ENCODE results near the gene CKMT1B.
"Not testable (repeated sequence)": the region's sequence is repeated elsewhere in the genome, so short reads cannot be mapped to it uniquely, and the experiment has no call there.

Gene CKMT1B

DNA sequence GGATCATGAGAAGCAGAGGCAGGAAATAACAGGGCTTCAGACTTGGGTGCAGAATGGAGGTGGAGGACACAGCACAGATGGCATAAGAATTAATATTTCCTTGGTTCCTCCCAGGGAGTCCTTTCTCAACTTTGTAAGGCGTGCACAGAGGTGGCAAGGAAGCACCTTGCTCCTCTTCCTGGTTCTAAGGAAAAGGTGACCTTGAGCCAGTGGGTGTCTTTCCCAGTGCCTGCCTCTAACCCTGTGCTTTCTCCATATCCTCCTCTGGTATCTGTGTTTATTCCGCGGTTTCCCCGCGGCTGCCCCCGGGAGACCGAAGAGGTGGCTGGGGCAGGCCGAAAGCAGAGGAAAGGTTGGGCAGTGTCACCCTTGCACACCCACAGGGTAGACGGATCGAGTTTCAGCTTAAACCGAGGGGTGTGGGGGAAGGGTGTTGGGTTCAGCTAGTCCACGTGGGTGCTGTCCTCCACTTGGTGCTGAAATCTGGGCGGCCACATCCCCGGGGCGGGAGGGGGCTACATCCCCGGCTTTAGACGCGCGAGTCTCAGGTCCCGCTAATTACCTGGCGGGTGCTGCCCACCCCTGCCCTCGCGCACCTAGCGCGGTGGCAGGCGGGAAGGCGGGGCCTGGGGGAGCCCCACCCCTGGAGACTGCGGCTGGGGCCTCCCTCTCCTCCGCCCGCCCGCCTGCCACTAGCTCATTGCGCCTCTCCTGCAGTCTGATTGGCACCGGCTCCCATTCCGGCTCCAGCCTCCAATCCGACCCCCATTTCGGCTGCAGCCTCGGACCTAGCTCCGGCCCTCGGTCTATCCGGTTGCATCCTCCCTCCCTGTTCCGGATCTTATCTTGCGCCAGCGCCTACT, at the start of gene CKMT1B:
Gene CKMT1B, plus strand, starts transcription at position 700 of the 863 bp plus-strand sequence. CDS start 192 bp downstream, outside the sequence.
- not testable (repeated sequence) for H3K9me3 ChIP-seq (ENCODE audit: control insufficient read depth, low read depth, low read length); H3K4me3 ChIP-seq (ENCODE audit: low read length); H3K27ac ChIP-seq (ENCODE audit: low read length); H3K27me3 ChIP-seq (ENCODE audit: control insufficient read depth, insufficient read depth, low read length); H3K4me1 ChIP-seq (ENCODE audit: control insufficient read depth, low read depth, low read length); H3K36me3 ChIP-seq (ENCODE audit: control insufficient read depth, low read depth, low read length); H3K9ac ChIP-seq (ENCODE audit: low read length)

DNA sequence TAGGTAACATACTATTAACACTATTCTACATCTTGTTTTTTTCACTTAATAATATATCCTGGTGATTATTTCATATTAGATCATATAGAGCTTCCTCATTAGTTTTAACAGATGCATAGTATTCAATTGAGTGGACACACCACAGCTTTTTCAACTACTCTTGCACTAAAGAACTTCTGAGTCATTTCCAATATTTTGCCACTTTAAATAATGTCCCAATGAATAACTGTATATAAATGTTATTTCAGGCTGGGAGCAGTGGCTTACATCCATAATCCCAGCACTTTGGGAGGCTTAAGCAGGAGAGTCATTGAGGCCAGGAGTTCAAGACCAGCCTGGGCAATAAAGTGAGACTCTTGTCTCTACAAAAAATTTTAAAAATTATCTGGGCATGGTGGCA, 49.6 kb upstream of the CKMT1B start:
- Histone ChIP-seq H3K4me1 (ENCODE audit: control insufficient read depth, low read depth, low read length) (no peaks in the 10 kb centered on the region), H3K9me3 (ENCODE audit: control insufficient read depth, low read depth, low read length) (no peaks in the 10 kb centered on the region), H3K9ac (ENCODE audit: low read length) (no peak overlapping the region), H3K27ac (ENCODE audit: low read length) (no peak overlapping the region), H3K27me3 (ENCODE audit: control insufficient read depth, insufficient read depth, low read length) (no peaks in the 10 kb centered on the region), H3K36me3 (ENCODE audit: control insufficient read depth, low read depth, low read length) (no peaks in the 10 kb centered on the region), H3K4me3 (ENCODE audit: low read length) (no peak overlapping the region)

DNA sequence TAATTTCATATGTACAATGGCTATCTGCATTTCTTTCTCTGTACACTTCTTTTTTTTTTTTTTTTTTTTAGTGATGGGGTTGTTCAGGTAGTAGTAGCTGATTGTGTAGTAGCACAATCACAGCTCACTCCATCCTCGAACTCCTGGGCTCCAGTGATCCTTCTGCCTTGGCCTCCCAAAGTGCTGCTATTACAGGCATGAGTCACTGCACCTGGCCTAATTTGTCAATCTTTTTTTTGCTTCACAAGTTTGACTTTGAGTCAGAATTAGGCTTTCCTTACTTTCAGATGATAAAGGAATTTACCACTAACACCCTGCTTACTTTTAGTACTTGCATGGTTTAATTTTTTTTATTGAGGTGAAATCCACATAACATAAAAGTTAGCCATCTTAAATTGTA, 48.4 kb upstream of the CKMT1B start:
- no peaks in the 10 kb centered on the region for H3K4me1 ChIP-seq (ENCODE audit: control insufficient read depth, low read depth, low read length)
- no peaks in the 10 kb centered on the region for H3K9me3 ChIP-seq (ENCODE audit: control insufficient read depth, low read depth, low read length)

DNA sequence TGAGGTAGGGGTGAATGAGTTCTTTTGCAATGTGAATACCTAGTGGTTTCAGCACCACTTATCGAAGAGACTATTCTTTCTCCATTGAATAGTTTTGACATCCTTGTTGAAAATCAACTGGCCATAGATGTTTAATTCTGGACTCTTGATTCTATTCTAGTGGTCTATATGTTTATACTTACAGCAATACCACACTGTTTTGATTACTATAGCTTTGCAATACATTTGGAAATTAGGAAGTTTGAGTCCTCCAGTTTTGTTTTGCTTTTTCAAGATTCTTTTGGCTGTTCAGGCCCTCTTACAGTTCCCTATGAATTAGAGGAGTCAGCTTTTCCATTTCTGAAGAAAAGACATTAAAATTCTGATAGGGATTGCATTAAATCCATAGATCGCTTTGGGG, 46.3 kb upstream of the CKMT1B start:
- Histone ChIP-seq H3K9ac (ENCODE audit: low read length) (no peak overlapping the region), H3K4me3 (ENCODE audit: low read length) (no peak overlapping the region), H3K27ac (ENCODE audit: low read length) (no peak overlapping the region), H3K4me1 (ENCODE audit: control insufficient read depth, low read depth, low read length) (no peaks in the 10 kb centered on the region), H3K9me3 (ENCODE audit: control insufficient read depth, low read depth, low read length) (no peaks in the 10 kb centered on the region), H3K36me3 (ENCODE audit: control insufficient read depth, low read depth, low read length) (no peaks in the 10 kb centered on the region), H3K27me3 (ENCODE audit: control insufficient read depth, insufficient read depth, low read length) (no peaks in the 10 kb centered on the region)

More for the DNA sequence above, 48.4 kb upstream of the CKMT1B start:
- no peak overlapping the region for H3K4me3 ChIP-seq (ENCODE audit: low read length)
- no peak overlapping the region for H3K27ac ChIP-seq (ENCODE audit: low read length)
- no peak overlapping the region for H3K9ac ChIP-seq (ENCODE audit: low read length)
- H3K27me3 ChIP-seq (ENCODE audit: control insufficient read depth, insufficient read depth, low read length), result no peaks in the 10 kb centered on the region
- no peaks in the 10 kb centered on the region for H3K36me3 ChIP-seq (ENCODE audit: control insufficient read depth, low read depth, low read length)

DNA sequence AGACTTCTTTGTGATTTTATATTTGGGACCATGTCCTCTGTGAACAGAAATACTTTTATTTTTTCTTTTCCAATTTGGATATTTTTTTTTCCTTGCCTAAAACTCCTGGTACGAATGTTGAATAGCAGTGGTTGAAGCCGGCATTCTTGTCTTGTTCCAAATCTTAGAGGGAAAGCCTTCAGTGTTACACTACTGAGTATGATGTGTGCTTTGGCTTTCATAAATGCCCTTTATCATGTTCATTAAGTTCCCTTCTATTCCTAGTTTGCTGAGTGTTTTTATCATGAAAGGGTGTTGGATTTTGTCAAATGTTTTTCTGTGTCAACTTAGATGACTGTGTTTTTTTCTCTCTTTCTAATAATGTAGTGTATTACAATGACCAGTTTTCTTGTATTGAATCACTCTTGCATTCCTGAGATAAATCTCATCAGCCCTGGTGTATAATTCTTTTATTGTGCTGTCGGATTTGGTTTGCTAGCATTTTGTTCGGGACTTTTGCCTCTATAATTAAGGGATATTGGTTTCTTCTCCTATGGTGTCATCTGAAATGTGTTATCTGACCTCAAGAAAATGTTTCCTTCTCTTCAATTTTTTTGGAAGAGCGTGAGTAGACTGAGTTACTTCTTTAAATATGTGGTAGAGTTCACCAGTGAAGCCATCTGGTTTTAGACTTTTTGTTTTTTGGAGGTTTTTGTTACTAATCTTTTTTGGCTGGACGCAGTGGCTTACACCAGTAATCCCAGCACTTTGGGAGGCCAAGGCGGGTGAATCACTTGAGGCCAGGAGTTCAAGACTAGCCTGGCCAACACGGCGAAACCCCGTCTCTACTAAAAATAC, 43.1 kb upstream of the CKMT1B start:
- Histone ChIP-seq H3K27ac (ENCODE audit: low read length) (no peak overlapping the region), H3K4me1 (ENCODE audit: control insufficient read depth, low read depth, low read length) (no peaks in the 10 kb centered on the region), H3K9ac (ENCODE audit: low read length) (no peak overlapping the region), H3K27me3 (ENCODE audit: control insufficient read depth, insufficient read depth, low read length) (no peaks in the 10 kb centered on the region), H3K36me3 (ENCODE audit: control insufficient read depth, low read depth, low read length) (no peaks in the 10 kb centered on the region), H3K9me3 (ENCODE audit: control insufficient read depth, low read depth, low read length) (no peaks in the 10 kb centered on the region), H3K4me3 (ENCODE audit: low read length) (no peak overlapping the region)

DNA sequence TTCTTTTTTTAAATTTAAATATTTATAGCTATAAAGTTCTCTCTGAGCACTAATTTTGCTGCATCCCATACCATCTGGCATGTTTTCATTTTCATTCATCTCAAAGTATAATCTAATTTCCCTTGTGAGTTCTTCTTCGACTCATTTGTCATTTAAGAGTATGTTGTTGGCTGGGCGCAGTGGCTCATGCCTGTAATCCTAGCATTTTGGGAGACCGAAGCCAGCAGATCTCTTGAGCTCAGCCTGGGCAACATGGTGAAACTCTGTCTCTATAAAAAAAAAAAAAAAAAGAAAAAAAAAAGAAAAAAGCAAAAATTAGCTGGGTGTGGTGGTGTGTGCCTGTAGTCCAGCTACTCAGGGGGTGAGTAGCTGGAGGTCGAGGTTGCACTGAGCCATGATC, 41.6 kb upstream of the CKMT1B start:
- Histone ChIP-seq H3K27ac (ENCODE audit: low read length) (no peak overlapping the region), H3K4me3 (ENCODE audit: low read length) (no peak overlapping the region), H3K36me3 (ENCODE audit: control insufficient read depth, low read depth, low read length) (no peaks in the 10 kb centered on the region)

DNA sequence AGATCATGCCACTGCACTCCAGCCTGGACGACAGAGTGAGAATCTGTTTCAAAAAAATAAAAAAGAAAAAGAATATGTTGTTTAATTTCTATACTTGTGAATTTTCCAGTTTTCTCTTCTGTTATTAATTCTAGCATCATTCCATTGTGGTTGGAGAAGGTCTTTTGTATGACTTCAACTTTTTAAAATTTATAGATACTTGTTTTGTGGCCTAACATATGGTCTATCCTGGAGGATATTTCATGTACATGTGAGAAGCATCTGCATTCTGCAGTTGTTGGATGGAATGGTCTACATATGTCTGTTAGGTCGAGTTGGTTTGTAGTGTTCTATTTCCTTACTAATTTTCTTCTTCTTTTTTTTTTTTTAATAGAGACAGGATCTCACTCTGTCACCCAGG, 40.8 kb upstream of the CKMT1B start:
- Histone ChIP-seq H3K36me3 (ENCODE audit: control insufficient read depth, low read depth, low read length) (no peaks in the 10 kb centered on the region), H3K27me3 (ENCODE audit: control insufficient read depth, insufficient read depth, low read length) (no peaks in the 10 kb centered on the region), H3K4me1 (ENCODE audit: control insufficient read depth, low read depth, low read length) (no peaks in the 10 kb centered on the region), H3K4me3 (ENCODE audit: low read length) (no peak overlapping the region), H3K9me3 (ENCODE audit: control insufficient read depth, low read depth, low read length) (no peaks in the 10 kb centered on the region), H3K9ac (ENCODE audit: low read length) (no peak overlapping the region), H3K27ac (ENCODE audit: low read length) (no peak overlapping the region)

More for the DNA sequence above, 41.6 kb upstream of the CKMT1B start:
- Histone ChIP-seq H3K9me3 (ENCODE audit: control insufficient read depth, low read depth, low read length) (no peaks in the 10 kb centered on the region), H3K27me3 (ENCODE audit: control insufficient read depth, insufficient read depth, low read length) (no peaks in the 10 kb centered on the region), H3K9ac (ENCODE audit: low read length) (no peak overlapping the region), H3K4me1 (ENCODE audit: control insufficient read depth, low read depth, low read length) (no peaks in the 10 kb centered on the region)

DNA sequence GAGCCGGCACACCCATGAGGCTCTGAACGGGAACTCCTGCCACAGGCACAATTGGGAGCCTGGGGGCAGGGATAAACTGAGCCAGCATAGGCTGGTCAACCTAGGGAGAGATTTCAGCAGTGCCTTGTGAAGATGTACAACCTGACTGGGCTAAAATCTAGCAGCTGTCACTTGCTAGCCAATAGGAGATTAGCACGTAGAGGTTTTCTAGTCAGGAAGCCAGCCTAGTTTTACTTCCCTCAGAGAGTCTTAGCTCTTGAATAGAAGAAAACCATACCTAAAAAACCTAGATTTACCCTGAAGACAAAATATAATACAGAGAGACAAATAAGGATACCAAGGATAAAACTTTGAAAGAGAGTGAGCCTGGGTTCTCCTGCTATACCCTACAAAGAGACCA, 31.1 kb upstream of the CKMT1B start:
- H3K27ac ChIP-seq (ENCODE audit: low read length); H3K36me3 ChIP-seq (ENCODE audit: control insufficient read depth, low read depth, low read length); H3K4me3 ChIP-seq (ENCODE audit: low read length); H3K9me3 ChIP-seq (ENCODE audit: control insufficient read depth, low read depth, low read length); H3K9ac ChIP-seq (ENCODE audit: low read length); H3K27me3 ChIP-seq (ENCODE audit: control insufficient read depth, insufficient read depth, low read length); H3K4me1 ChIP-seq (ENCODE audit: control insufficient read depth, low read depth, low read length): not testable (repeated sequence)

DNA sequence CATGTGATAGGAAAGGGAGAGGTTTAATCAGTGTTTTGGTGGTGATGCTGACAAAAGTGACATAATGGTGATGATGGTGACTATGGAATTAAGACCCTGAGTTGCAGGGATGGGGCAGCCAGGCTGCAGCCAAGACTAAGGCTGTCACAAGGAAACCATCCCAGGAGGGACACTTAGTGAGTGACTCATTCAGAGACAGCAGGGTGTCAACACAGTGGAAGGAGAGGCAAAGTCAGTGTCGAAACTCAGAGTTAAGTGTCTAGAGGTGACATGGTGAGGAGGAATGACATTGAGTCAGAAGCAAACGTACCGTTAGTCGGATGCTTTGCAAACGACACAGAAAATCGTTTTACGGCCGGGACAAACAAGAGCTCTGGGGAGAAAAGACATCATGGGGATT, 30.0 kb upstream of the CKMT1B start:
- not testable (repeated sequence) for H3K4me1 ChIP-seq (ENCODE audit: control insufficient read depth, low read depth, low read length); H3K4me3 ChIP-seq (ENCODE audit: low read length)

DNA sequence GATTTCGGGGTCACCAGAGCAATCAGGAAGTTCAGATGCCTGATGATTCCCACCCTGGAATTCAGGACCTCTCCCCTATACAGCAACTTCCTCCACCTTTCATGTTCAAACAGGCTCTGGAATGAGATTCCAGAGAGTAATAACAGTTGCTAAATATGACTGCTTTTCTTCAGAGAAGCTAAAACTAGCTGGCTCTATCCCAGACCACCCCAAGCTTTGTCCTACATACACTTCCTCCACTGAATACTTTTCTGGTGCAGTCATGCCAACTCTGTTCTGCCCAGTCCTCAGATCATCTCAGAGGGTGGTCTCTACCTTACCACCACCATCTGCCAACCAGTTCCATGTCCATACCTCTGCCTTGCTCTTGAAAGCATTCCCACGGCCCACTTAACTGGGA, 27.2 kb upstream of the CKMT1B start:
- H3K36me3 ChIP-seq (ENCODE audit: control insufficient read depth, low read depth, low read length); H3K9ac ChIP-seq (ENCODE audit: low read length); H3K27ac ChIP-seq (ENCODE audit: low read length); H3K4me3 ChIP-seq (ENCODE audit: low read length); H3K9me3 ChIP-seq (ENCODE audit: control insufficient read depth, low read depth, low read length); H3K27me3 ChIP-seq (ENCODE audit: control insufficient read depth, insufficient read depth, low read length); H3K4me1 ChIP-seq (ENCODE audit: control insufficient read depth, low read depth, low read length): not testable (repeated sequence)

More for the DNA sequence above, 30.0 kb upstream of the CKMT1B start:
- H3K27ac ChIP-seq (ENCODE audit: low read length); H3K27me3 ChIP-seq (ENCODE audit: control insufficient read depth, insufficient read depth, low read length); H3K9me3 ChIP-seq (ENCODE audit: control insufficient read depth, low read depth, low read length); H3K9ac ChIP-seq (ENCODE audit: low read length); H3K36me3 ChIP-seq (ENCODE audit: control insufficient read depth, low read depth, low read length): not testable (repeated sequence)

DNA sequence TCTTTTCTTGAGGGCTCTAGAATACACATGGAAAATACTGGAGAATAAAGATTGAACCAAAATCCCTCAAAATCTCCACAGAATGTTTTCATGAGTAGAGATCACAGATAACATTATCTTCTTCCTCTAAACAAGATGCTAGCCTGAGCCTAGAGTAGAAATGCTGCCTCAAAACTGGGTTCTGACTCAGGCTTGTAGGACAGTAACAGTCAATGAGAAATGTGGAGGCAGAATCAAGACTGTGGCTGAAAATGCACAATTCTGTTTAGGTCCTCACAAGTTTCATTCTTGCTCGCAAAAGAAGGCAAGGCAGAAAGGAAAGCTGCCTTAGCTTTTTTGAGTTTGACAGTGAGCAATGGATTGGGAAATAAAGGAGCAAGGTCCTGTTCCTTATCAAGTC, 19.2 kb upstream of the CKMT1B start:
- not testable (repeated sequence) for H3K4me1 ChIP-seq (ENCODE audit: control insufficient read depth, low read depth, low read length); H3K36me3 ChIP-seq (ENCODE audit: control insufficient read depth, low read depth, low read length); H3K27ac ChIP-seq (ENCODE audit: low read length); H3K9me3 ChIP-seq (ENCODE audit: control insufficient read depth, low read depth, low read length); H3K9ac ChIP-seq (ENCODE audit: low read length); H3K4me3 ChIP-seq (ENCODE audit: low read length); H3K27me3 ChIP-seq (ENCODE audit: control insufficient read depth, insufficient read depth, low read length)

Measured in iPS-18a (cell line).